HL-60/S4 treated with retinoic acid at 250 ng/mL for 4 days and 3 days (cell line): ENCODE results near the gene PCSK7.

Source experiments
- in situ Hi-C: fragments of 300-500 bp; cut with MboI; formaldehyde crosslinking; loops from 2 replicates; pipeline ENCODE4 v1.7.0; 2022; ENCODE audit warnings: low sequenced_read_pairs

PCSK7 gene

DNA sequence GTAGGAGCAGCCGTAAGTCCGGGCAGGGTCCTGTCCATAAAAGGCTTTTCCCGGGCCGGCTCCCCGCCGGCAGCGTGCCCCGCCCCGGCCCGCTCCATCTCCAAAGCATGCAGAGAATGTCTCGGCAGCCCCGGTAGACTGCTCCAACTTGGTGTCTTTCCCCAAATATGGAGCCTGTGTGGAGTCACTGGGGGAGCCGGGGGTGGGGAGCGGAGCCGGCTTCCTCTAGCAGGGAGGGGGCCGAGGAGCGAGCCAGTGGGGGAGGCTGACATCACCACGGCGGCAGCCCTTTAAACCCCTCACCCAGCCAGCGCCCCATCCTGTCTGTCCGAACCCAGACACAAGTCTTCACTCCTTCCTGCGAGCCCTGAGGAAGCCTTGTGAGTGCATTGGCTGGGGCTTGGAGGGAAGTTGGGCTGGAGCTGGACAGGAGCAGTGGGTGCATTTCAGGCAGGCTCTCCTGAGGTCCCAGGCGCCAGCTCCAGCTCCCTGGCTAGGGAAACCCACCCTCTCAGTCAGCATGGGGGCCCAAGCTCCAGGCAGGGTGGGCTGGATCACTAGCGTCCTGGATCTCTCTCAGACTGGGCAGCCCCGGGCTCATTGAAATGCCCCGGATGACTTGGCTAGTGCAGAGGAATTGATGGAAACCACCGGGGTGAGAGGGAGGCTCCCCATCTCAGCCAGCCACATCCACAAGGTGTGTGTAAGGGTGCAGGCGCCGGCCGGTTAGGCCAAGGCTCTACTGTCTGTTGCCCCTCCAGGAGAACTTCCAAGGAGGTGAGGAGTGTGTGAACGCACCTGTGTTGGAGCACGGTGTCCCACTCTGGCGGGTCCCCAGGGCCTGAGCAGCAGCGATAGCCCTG is 32.6 kb downstream of the PCSK7 start, which contains the start of gene TAGLN:
Gene TAGLN, plus strand, starts transcription at position 318 of the 863 bp plus-strand sequence. CDS start 3,644 bp downstream, outside the sequence.
- in situ Hi-C loops = no loop called here

DNA sequence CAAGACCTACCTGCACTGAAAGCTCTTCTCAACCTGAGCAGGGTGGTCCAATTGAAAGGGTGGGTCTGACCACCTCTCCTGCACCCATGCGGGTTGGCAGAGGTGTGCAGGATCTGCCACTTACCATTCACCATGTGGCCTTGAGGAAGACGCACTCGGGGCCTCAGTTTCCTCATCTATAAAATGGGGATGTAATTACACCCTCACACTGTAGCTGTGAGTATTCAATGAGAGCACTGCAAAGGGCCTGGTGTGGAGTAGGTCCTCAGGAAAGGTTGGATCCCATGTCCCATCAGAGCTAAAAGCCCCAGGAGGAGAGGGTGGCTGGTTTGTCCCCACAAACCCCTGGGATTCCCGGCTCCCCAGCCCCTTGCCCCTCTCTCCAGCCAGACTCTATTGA is 33.3 kb downstream of the PCSK7 start:
- in situ Hi-C loops = no loop called here

DNA sequence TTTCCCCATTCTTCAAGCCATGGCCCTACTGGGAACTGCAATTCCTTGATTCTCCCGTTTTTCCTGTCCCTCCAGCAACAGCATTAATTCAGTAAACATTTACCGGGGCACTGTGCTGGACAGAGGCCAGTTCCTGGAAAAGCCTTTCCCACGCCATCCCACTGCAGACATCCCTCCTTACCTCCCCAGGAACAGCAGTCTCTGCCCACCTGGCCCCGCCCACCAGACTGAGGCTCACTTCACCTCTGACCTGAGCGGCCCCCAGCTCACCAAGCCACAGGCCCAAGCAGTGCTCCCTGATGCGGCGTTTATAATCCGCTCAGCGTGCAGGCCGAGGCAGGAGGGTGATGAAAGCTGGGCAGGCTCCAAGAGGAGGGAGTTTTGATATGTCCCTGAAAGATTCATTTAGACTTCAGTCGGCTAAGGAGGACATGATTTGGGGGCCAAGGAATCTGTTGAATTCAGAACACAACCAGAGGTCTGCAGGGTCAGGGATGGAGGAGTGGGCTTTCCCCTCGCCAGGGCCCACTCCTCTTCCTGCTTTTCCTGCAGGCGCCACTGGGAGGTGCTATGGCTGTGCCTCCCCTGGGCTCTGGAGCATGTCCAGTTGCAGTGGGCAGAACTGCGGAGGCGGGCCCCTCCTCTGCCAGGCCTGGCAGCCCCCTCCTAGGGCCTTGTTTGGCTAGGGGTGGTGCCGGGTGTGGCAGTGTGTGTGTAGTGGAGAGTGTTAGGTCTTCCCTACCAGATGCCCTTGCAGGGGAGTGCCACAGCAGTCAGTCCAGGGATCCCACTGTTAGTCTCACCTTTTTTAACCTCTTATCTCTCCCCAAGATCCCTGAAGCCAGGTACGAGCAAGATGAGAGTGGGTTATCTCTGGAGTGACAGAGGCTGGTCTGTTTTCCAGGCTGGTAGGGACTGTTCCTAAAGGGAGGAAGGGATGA is 34.1 kb downstream of the PCSK7 start:
- in situ Hi-C loops = no loop called here

DNA sequence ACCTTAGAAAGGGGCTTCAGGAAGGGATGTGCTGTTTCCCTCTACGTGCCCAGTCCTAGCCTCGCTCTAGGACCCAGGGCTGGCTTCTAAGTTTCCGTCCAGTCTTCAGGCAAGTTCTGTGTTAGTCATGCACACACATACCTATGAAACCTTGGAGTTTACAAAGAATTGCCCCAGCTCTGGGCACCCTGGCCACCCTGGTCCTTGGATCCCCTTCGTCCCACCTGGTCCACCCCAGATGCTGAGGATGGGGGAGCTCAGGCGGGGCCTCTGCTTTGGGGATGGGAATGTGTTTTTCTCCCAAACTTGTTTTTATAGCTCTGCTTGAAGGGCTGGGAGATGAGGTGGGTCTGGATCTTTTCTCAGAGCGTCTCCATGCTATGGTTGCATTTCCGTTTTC is 34.9 kb downstream of the PCSK7 start:
- in situ Hi-C loops = no loop called here

DNA sequence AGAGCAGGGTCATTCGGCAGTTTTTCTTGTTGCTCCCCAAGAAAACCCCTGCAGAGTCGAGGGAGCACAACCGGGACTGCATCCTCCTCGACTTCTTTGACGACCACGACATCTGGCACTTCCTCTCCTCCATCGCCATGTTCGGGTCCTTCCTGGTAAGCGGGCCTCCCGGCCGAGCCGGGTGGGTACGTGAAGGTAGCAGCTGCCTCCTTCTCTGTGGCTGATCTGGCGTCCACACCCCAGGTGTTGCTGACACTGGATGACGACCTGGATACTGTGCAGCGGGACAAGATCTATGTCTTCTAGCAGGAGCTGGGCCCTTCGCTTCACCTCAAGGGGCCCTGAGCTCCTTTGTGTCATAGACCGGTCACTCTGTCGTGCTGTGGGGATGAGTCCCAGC is 36.1 kb downstream of the PCSK7 start:
- in situ Hi-C loops = no loop called here

DNA sequence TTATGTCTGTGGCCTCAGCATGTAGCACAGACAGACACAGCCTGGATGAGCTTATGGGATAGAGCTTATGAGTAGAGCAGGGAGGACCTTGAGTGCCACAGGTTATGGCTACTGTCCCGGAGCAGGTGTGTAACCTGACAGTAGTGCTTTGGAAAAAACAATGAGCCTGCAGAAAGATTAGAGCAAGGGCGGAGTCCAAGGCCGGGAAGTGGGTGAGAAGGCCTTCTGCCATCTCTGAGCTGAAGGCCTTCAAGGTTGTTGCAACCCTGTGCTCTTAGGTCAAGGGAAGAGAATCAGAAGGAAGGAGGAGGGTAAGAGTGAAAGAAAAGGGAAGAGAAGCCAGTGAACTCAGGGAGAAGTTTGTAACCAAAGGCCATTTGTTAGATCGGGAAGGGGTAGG is 36.6 kb downstream of the PCSK7 start:
- in situ Hi-C loops = no loop called here

DNA sequence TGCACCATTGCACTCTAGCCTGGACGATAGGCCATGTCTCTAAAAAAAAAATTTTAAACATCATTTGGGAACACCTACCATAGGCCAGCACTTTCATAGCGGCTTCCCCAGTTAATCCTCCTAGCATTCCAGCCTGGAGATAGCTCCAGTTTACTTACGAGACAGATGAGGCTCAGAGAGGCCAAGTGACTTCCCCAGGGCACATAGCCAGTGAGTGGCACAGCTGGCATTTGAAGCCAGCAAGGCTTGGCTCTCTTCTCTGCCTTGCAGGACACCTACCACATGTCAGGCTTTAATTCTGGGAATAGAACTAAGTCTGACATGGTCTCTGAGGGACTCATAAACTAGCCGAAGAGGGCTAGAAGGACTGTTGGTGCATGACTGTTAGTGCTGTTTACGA is 37.6 kb downstream of the PCSK7 start:
- in situ Hi-C loops = no loop called here

DNA sequence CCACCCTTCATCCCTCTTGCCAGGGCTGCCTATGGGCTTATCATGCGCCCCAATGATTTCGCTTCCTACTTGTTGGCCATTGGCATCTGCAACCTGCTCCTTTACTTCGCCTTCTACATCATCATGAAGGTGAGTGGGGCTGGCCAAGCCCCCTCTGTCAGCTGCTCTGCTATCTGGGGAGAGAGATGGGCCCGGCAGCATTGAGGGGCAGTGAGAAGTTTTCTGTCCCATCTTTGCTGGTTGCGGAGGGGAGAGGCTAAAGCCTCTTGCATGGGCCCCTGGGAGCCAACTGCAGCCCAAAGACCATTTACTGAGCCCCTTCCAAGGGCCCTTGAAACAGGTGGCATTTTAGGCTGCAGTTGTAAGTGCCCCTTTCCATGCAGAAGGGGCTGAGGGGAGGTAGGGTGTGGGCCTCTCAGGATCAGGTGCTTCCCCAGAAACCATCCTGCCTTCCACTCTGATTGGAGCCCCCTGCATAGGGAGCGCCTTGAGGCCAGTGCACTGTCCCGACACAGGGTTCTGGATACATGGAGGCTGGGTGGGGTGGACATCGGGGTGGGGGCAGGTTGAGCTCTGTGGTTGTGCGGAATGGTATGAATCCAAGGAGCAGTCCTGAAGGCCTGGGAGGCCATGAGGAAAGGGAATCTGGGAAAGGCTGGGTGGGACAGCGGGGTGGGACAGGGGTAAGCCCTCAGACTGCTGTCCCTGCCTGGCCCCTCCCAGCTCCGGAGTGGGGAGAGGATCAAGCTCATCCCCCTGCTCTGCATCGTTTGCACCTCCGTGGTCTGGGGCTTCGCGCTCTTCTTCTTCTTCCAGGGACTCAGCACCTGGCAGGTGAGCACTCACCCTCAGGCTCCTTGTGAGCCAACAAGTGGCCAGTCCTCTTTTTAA is 38.5 kb downstream of the PCSK7 start:
- in situ Hi-C loops = no loop called here

DNA sequence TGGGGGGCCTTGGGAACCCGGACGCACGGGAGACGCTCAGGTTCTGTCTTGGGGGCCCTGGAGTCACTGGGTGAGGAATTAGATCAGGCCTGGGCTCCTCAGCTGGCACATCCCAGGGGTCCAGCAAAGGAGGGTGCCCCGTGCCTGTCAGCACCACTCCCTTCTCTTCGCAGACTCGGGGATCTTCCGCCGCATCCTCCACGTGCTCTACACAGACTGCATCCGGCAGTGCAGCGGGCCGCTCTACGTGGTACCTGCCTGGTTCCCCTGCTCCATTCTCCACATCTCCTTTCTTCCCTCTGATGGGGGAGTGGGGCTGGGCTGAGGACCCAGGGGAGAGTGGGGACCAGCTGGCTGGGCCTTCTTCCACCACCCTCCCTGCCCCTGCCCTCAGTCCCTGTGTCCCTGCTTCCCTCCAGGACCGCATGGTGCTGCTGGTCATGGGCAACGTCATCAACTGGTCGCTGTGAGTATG is 39.4 kb downstream of the PCSK7 start:
- in situ Hi-C loops = no loop called here

DNA sequence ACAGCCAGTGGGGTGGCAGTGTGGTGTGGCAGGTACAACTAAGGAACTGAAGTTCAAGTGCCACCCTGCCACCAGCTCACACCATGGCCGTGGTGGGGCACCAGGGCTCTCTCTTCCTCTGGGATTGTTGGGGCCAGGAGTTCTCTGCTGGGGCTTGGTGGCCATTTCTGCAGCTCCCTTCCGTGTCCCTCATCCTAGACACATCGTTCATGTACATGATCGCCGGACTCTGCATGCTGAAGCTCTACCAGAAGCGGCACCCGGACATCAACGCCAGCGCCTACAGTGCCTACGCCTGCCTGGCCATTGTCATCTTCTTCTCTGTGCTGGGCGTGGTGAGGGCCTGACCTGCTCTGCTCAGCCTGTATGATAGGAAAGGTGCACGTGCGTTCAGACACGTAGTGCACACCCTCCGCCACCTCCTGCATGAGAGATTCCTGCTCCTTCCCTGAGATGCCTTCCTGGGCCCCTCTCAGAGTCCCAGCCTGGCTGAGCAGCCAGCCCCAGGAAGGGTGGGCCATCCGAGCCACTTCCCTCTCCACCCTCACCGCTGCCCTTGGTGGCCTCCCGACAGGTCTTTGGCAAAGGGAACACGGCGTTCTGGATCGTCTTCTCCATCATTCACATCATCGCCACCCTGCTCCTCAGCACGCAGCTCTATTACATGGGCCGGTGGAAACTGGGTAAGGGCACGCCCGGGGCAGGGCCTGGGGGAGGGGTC is 40.0 kb downstream of the PCSK7 start:
- in situ Hi-C loops = no loop called here

DNA sequence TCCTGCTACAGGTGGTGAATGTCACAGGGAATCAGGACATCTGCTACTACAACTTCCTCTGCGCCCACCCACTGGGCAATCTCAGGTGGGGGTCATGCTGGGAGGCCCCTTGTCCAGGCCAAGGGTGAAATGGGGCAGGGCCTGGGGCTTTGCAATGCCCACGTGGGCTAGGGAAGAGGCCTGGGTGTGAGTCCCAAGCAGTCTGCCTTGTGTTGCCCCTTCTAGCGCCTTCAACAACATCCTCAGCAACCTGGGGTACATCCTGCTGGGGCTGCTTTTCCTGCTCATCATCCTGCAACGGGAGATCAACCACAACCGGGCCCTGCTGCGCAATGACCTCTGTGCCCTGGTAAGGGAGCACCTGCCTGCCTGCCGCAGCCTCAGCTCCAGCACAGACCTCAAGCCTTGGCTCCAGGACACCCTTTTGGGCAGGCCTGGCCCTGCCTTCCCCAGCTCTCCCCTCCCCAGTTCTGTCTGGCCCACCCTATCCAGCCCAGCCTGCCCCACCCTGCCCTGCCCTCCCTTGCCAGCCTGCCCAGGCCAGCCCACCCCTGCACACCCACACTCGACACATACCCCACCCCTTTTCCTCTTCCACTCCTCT is 41.8 kb downstream of the PCSK7 start:
- in situ Hi-C loops = no loop called here

DNA sequence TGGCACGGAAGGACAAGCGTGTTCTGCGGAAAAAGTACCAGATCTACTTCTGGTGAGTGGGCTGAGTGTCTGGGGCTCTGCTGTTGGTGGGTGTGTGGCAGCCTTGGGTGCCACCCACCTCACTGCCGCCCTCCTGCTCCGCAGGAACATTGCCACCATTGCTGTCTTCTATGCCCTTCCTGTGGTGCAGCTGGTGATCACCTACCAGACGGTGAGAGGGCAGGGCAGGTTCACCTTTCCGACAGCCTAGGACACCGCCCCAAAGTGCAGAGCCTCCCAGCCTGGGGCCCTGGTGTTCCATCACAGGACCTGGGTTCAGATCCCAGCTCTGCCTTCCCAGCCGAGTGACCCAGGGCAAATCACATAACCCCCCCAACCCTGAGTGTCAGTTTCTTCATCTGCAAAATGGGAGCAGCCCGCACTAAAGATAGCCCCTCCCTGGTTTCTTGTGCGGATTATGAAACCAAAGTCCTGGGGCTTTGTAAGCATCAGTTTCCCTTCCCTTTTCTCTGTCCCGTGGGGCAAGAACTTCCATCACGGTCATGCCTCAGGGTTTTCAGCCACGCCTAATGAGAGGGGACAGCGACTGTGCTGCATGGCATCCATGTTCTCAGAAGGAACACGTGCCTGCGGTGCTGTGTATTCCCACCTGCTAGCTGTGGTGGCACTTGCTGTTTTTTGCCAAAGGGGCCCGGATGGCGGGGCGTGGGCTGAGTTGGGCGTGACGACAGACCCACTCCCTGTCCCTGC is 42.5 kb downstream of the PCSK7 start:
- in situ Hi-C loops = no loop called here

DNA sequence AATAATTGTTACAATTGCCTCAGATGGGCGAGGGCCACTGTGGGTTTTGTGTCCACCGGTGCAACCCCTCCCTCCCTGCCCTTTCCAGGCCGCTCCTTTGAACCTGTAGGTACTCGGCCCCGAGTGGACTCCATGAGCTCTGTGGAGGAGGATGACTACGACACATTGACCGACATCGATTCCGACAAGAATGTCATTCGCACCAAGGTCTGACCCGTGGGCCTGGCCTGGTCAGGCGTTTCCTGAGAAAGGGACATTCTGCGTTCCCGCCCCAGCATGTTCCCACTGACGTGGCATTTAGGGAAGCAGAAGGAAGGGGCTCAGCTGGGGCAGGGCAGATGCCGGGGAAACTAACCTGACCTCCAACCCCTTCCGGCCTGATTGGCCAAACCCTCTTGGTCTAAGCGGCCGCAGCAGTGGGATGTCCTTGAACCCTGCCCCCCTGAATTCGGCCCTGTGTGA is 43.2 kb downstream of the PCSK7 start:
- in situ Hi-C loops = no loop called here

DNA sequence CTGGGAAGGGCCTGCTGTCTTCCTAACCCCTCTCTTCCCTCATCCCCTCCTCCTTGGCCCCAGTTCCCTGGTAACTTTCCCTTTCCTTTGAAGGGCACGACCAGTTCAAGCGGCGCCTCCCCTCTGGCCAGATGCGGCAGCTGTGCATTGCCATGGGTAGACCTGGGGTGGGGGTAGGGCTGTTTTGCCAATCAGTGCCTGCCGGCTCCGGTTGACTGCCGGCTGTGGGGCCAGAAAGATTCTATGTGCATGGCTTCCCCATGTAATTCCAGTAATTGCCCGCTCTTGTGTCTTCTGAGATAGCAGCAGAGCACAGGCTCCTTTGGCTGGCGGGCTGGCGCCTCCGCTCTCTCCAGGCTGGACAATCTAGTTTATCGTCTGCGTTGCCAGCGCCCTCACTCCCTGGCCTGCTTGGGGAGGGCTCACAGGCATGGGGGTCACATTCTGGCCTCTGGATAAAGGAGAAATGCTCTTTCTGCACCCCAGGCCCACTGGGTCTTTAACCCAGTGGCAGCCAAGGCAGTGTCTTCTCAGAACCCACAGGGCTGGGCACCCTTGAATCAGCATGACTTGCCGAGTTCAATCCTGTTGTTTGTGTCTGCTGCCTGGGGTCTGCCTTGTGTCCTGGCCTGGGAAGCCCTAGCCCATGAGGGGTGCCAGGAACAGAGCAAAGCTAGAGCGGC is 43.9 kb downstream of the PCSK7 start:
- in situ Hi-C loops = no loop called here

DNA sequence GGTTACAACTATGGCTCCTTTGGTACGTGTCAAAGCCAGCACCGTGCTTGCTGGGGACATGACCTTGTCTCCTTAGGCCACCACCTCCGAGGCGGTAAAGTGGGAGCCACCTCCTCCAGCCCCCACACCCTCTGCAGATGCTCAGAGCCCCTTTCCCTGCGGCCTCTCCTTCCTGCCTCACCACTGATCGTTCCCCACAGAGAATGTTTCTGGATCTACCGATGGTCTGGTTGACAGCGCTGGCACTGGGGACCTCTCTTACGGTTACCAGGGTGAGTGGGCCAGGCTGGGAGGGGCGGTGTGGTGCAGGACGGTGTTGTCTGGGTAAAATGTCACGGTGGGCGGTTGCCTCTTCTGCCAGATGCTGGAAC is 44.5 kb downstream of the PCSK7 start:
- in situ Hi-C loops = no loop called here

DNA sequence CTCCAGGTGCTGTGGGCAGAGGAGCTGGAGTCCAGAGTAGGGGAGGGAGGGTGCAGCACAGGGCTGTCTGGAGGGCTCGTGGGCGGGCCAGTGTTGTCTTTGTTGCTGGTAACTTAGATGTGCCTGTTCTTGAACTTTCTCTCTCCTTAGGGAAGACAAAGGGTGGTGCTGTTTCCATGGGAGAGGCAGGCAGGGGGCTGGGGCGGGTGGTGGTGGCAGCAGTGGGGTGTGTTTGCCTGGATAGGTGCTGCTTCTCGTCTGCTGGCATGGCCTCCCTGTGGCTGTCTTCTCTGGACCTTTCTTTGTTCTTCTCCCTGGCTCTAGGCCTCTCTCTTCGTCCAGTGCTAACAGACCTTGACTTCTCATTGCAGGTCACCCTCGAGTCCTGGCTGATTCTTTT is 44.9 kb downstream of the PCSK7 start:
- in situ Hi-C loops = no loop called here

DNA sequence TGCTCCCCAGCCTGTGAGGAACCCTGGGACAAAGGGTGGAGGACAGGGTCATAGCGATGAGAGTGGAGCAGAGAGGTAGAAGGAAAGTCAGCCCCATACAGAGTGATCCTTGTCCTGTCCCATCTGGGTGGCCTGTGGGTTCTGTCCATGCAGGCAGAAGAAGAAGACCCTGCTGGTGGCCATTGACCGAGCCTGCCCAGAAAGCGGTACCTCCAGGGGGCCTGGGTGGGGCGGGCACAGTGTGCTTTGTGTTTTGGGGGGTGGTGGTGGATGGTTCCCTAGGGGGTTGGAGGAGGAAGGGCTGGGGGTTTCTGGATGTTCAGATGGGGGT is 45.5 kb downstream of the PCSK7 start:
- in situ Hi-C loops = no loop called here

DNA sequence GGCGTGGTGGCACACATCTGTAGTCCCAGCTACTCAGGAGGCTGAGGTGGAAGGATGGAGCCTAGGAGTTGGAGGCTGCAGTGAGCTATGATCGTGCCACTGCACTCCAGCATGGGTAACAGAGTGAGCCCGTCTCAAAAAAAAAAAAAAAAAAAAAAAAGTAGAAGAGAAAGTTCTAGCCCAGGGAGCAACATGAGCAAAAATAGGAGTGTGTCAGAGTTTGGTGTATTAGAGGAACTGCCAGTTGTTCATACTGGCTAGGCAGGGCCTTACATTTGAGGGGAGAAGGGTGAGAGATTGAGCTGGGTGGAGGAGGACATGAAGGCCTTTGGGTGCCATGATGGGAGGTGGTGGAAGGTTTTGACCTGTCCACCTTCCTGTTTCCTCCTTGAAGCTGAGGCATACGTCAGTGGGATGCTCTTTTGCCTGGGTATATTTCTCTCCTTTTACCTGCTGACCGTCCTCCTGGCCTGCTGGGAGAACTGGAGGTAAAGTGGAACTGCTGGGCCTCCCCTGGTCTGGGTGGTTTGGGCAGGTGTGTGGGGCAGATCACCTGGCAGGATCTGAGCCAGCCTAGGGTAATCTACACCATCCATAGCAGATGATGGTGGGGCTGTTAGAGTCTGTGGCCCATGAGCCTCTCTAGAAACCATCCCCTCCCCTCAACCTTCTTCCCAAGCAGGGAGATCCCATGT is 46.0 kb downstream of the PCSK7 start:
- in situ Hi-C loops = no loop called here
